ENCODE measurements around the gene ADAMTS18. TPM values are rescaled to one million over a fixed set of nuclear protein-coding genes. Genes with fewer than 3 reads are reported as not detected.

Gene ADAMTS18
- total and polyA plus RNA-seq, 9 of the 15 experiments (the other 6 are each of a cell fraction or from before 2014, with no cell fraction given), result not detected

GRCh38 chr16:77323695-77324094 lies 111.1 kb downstream of the ADAMTS18 start:
- intact Hi-C loops (cut with micrococcal nuclease) (no loop called here), in situ Hi-C loops (cut with MboI) (no loop called here)
- Histone ChIP-seq H3K4me1 (replicated peaks in 1 of 2; ENCODE audit: control insufficient read depth in 2 of 2, insufficient read depth in 2 of 2, low read length in 2 of 2) (no peaks in the 10 kb centered on the region), H3K9me3 (replicated peaks; ENCODE audit: control insufficient read depth, insufficient read depth, low read depth, low read length) (no peaks in the 10 kb centered on the region), H3K4me3 (no peak overlapping the region), H3K4me2 (ENCODE audit: insufficient read depth, low read length) (no peak overlapping the region), H3K27ac (ENCODE audit: extremely low read depth, low read depth, low read length) (no peak overlapping the region), H3K79me2 (ENCODE audit: control insufficient read depth, insufficient read depth, low read length) (no peaks in the 10 kb centered on the region), H4K20me1 (replicated peaks; ENCODE audit: control insufficient read depth, insufficient read depth, low read length) (no peaks in the 10 kb centered on the region), H3K9ac (ENCODE audit: insufficient read depth in 1 of 2, low read depth in 2 of 2, low read length in 2 of 2) (no peak overlapping the region), H3K36me3 (ENCODE audit: control insufficient read depth, insufficient read depth, low read length) (no peaks in the 10 kb centered on the region), H3K9me1 (ENCODE audit: control insufficient read depth, insufficient read depth, low read length) (peaks cover 2% of the 10 kb centered on the region), H3K27me3 (ENCODE audit: control insufficient read depth in 2 of 2, insufficient read depth in 2 of 2, low read length in 2 of 2) (no peaks in the 10 kb centered on the region), H2AFZ (ENCODE audit: low read depth, low read length) (no peak overlapping the region)
- ChIA-PET CTCF (ENCODE audit: low intra/inter-chr PET ratio) (no interaction called here), POLR2A (no interaction called here)
- BruUV-seq (replicated peaks), result no TSS peak
- WGBS (ENCODE audit: insufficient coverage, low coverage, missing lambda C conversion rate), result 0% methylated on average over 2 of the region's 2 CpGs
- DNase-seq (ENCODE audit: extremely low read depth in 1 of 4, low spot score in 3 of 4) (no peak), ATAC-seq (no peak), FAIRE-seq (no peak)
- TF ChIP-seq RBBP5 (IDR thresholded peaks at IDR 0.05; ENCODE audit: borderline replicate concordance, insufficient read depth, low read length, poor library complexity, severe bottlenecking), result no peak
- TF ChIP-seq ZBTB2 (IDR thresholded peaks at IDR 0.05), result no peak
- TF ChIP-seq CCNT2 (IDR thresholded peaks at IDR 0.05; ENCODE audit: borderline replicate concordance, extremely low read depth, insufficient read length, low read depth, low read length), result no peak
- no peak for TF ChIP-seq E4F1 (CRISPR knock-in tag; IDR thresholded peaks at IDR 0.05; ENCODE audit: borderline replicate concordance)
